ENCODE data around the gene NR1I3. TPM values are rescaled to one million over a fixed set of nuclear protein-coding genes. Genes with fewer than 3 reads are reported as not detected.
A peak's percentile ranks its signal among the peaks of the same experiment; 100 is the strongest.

Gene NR1I3
- polyA plus RNA-seq, 3 donors, result 2.8 to 4.6 (median 3.2) TPM

DNA sequence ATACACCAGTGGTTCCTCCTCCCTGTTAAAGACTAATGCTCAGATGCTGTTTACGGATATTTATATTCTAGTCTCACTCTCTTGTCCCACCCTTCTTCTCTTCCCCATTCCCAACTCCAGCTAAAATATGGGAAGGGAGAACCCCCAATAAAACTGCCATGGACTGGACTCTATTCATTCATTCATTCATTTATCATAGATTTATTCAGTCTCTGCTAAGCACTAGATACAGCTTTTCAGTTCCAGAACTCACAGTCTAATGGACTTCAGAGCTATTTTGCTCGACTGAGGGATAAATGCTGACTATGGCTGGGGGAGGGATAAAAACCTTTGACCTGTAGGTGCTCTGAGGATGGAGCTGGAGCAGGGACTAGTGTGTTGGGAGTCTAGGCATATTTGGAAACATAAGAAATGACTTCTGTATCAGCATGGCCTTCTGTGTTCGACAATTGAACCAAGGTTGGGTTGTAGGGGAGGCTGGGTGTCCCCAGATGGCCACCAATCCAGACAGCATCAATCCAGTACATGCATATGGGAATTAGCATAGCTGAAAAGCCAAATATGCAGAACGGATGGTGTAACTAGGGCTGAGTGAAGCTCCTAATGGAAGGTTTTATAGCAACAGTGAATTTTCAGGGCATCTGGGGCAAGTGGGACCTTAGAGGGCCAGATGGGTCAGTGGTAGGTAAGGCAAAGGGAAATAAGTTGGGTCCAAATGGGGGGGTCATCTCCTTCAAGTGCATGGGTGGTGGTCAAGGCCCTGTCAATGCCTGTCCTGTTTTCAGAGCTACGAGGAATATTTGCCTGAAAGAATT is 18.7 kb downstream of the NR1I3 start:
- DNase-seq, result no peak

DNA sequence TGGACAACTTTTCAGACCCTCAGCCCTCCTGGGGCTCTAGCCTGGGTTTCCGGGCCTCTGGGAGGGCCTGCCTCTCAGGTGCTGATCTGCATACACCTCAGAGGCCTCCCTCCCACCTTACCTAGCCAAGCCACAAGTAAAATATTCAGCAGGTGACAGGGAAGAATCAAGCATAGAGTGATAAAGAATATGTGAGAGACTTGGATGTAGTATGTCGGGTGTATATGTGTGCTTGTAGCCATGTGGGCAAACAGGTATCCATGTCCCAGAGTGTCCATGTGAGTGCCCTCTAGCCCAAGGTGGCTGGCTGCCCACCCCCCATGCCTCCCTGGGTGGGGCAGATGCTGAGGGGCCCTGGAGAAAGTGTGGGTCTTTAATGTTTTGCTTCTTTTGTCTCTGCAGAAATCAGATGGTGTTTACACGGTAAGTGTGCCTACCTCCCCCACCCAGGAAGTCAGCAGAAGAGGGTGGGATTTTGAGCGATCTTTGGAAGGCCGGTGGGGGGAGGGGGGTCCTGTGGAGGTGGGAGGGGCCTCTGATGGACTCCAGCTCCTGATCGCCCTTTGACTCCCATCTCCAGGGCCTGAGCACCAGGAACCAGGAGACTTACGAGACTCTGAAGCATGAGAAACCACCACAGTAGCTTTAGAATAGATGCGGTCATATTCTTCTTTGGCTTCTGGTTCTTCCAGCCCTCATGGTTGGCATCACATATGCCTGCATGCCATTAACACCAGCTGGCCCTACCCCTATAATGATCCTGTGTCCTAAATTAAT is 19.5 kb downstream of the NR1I3 start:
- DNase-seq, result no peak

DNA sequence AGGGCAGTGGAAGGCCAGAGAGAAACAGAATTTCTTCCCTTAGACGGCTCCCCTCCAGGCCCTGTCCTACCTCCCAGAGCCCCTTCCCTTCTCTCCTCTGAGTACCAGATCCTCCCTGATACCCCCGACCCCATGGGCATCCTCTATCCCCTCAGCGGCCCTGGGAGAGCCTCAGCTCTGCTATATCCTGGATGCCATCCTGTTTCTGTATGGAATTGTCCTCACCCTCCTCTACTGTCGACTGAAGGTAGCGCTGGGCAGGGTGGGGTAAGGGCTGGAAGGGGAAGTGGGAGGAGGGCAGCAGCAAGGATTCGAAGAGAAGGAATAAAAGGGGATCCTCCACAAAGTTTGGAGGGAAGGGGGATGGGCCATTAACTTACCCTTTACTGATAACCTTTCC is 20.2 kb downstream of the NR1I3 start:
- no peak for DNase-seq

DNA sequence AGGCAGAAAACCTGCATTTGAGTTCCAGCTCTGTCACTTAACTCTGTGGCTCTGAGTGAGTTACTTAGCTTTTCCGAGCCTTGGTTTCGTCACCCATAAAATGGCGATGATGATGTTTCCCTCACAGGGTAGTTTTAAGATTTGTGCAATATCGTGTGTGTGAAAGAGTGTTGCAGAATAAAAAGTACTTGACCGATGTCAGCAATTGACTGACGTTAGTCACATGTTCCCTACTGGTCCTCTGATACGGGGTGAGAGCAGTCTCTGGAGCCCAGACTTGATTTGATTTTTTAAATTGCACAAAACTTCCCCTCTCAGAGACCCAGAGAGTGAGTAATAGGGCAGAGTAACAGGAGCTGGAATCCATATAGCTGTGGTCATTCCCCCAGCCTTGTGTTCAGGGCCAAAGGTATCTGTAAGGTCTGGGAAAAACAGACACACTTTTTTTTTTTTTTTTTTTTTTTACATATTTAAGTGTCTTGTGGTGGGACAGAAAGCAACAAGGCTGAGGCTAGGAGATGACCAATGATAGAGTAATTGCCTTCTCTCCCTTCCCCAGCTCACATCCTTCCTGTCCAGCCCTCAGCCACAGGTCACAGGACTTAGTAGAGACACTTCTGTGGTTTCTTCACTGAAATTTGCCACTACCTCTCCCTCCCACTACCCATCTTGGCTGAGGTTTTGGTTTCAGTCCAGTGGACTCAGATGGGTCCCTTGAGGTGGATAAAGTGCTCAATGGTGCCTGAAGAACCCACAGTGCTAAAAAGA is 20.9 kb downstream of the NR1I3 start:
- DNase-seq, result no peak

DNA sequence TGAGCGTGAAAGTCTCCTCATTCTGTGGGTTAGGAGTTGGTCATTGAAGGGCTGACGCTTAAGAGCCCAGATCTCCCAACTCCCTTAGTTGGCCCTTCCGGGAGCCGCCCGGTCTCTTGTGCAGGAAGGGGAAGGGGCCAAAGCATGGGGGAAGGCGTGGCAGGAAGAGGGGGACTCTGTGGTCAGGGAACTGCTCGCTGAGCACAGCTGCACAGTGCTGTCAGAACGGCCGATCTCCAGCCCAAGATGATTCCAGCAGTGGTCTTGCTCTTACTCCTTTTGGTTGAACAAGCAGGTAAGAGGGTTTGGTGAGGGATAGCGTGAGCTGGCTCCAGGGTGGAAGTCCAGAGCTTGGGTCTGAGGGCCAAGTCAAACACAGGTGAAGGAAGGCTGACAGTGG is 22.9 kb downstream of the NR1I3 start, which contains the start of gene FCER1G:
FCER1G (plus strand) TSS at position 220 of the 400 bp plus-strand sequence; CDS start at position 247, 27 bp downstream.
- no peak for DNase-seq

DNA sequence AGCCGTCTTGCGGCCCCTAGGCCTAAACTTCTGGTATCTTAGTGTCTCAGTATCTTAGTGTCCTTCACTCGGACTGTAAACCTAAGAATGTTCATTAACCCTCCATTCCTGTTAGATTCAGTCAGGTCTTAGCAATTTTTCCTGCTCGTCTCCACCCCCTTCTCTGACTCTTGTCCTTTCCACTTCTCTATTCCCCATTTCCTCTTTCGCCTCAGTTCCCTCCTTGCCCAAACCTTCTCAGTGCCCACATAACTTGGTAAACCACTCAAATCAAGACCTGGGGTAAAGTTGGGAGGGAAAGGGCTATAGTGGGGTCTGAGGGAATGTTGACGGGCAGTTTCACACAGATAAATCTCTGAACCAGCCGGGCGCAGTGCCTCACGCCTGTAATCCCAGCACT is 23.6 kb downstream of the NR1I3 start:
- no peak for DNase-seq

DNA sequence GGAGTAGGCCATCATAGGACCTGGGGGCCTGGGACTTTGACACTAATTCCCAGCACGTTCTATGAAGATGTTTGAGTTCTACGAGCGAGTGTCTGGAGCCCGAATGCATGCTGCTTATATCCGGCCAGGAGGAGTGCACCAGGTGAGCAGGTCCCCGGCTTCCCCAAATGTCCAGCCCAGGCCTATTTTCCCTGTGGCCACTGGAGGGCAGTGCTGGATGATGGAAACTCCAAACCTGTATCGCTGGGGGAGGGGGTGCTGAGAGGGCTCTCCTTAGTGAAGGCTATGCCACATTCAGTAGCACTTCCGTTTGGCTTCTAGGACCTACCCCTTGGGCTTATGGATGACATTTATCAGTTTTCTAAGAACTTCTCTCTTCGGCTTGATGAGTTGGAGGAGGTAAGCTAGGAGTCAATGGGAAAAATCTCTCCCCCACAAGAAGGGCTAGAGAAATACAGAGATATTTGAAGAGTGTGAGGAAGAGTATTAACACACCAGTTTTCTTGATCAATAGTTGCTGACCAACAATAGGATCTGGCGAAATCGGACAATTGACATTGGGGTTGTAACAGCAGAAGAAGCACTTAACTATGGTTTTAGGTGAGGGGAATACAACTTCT is 28.1 kb downstream of the NR1I3 start:
- peak; percentile 69 for DNase-seq

DNA sequence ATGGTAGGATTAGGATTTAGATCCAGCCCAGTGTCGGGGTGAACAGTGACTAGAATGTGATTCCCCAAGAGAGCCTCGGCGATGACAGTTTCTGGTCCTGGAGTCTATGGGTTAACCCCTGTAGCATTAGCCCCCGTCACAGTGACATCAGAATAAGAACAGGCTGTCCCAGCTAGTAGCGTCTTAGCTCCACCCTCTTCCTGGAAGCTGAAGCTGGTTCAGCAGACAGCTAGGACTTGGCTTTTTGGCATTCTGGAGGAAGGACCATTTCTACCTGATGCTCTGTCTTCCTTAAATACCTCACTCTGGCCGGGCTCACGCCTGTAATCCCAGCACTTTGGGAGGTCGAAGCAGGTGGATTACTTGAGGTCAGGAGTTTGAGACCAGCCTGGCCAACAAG is 30.8 kb downstream of the NR1I3 start:
- DNase-seq, result no peak

DNA sequence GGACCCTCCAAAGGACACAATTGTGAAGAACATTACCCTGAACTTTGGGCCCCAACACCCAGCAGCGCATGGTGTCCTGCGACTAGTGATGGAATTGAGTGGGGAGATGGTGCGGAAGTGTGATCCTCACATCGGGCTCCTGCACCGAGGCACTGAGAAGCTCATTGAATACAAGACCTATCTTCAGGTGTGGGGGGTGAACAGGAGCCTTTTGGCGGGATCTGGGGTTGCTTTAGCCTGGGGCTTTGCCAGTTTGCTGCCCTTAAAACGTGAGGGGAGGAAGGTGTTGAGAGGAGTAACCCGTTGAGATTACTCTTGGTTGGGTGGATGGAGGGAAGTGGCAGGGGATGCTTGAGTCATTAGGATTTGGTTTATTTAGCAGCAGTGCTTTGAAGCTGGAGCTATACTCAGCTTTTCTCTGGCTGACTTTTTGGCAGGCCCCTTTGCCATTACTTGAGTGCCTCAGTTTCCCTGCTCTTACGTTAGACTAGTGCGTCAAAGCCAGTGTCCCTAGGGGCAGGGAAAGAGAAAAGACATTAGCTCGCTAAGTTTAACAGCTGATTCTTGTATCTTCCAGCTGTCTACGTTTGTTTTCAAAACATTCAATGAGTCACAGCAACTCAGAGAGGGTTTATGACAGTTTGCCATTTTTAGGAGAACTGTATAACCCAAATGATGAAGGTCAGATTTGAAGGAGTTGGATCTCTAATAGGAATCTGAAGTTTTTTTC is 31.4 kb downstream of the NR1I3 start:
- DNase-seq, result no peak

DNA sequence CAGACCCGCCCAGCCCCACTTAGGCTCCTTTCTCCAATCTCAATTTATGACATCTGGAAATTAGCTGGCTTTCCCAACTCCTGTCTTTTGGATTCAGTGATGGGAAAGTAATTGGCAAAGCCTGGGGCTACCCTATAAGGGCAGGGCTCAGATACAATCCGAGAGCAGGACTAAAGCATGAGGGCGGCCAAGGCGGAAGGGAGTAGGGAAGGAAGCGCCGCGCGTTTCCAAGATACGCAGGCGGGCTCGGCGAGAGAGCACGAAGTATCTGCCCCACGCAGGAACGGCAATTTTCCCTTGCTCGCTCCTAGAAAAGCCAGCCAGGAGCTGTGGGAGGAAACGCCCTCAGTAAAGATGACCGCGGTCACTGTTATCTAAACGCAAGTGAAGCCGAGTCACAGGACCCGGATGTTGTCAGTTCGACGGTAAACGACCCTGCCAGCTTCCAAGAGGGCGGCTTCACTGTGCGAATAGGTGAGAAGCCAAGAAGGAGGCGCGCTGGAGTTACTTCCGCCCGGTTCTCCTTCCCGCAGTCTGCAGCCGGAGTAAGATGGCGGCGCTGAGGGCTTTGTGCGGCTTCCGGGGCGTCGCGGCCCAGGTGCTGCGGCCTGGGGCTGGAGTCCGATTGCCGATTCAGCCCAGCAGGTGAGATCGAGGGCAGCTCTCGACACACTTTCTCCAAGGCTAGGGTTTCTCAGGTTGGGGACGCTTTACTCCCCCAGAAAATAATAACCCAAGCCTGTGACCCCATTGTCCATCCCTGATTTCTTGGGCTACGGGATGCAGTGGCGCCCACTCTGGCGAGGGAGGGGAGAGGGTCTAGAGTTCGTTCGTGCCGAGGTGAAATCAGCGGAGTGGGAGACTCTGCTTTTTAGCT is 35.9 kb downstream of the NR1I3 start, which contains the start of gene NDUFS2:
NDUFS2 (plus strand) TSS at position 532 of the 877 bp plus-strand sequence; CDS start at position 551, 19 bp downstream.
- DNase-seq, result peak; percentile 99

DNA sequence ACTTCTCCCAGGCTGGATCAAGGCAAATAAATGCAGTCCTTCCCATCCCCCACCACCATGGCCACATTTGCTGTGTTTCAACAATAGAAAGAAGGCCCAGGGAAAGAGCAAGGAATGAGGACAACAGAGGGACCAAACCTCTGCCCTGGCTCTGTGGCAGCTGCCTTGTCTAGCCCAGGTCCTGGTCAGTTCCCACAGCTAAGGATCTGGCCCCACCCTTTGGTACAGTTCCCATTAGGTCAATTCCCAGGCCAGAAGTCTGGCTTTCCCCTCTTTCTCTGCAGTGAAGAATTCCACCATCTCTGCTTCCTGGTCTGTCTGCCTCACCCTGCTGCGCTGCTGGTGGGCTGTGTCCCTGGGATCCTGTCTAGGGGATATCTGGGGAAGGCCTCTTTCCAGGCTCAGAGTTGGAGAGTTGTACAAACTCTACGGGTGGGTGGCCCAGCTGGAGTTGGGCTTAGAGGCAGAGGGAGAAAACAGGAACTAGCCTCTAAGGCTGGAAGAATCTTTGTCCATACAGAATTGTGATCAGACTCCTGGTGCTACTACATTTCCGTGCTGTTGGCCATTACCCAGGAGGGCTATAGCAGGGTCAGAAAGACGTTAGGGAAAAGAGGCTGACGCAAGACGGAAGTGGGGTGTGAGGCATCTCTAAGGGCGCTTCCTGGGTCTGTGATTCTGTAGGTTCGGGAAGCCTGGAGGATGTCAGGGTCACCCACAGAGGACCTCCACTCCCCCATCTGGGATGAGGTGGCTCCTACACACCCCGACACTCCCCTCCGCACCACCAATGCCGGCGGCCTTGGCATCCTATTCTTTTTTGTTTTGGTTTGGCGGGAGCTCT is 36.8 kb downstream of the NR1I3 start:
- no peak for DNase-seq

DNA sequence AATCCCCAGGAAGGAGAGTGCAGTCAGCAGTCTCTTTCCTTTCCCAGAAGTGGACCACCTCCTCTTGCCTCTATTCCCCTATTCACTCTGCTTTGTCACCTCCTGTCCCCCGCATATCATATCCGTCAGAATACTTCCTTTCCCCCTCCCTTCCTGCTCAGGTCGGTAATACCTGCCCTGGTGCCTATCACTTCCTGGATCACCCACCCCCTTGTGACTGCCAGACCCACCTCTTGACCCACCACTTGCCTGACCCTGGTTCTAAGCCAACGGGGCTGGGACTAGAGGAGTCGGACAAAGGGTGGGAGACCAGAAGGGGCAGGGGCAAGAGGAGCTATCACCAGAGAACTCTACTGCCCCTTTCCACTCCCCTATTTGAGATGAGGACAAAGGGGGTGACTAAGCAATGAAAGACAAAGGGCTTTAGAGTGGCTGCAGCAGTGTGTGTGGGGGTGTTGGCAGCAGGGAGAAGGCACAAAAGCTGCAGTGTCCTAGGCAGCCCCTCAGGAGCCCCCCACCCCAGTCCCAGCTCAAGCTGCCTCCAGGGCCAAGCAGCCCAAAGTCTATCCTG is 37.5 kb downstream of the NR1I3 start:
- DNase-seq, result no peak

DNA sequence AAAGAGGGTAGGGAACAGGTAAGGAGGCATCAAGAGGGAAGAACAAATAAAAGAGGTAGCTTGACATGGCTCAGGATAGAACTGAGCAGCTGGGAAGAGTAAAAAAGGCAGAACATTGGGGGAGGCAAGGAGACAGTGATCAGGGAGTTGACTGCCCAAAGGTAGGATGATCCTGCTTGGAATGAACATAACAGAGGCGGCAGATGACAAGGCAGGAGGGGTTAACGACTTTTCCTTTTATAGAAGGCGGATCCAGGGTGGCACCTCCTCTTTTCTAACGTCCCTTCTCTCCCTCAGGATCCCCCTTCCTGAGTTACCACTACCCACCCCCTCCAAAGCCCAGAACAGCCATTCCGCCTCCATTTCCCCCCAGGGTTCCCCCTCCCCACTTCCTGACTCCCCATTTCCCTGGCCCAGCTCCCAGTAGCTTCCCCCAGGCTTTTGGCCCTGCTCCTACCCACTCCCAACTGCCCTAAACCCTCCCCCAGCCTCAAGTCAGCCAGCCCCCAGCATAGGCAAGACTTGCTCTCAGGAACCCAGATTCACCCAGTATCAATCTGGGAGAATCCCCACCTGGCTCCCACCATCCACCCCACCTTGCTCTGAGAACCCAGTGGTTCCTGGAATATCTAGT is 38.4 kb downstream of the NR1I3 start:
- DNase-seq, result no peak

DNA sequence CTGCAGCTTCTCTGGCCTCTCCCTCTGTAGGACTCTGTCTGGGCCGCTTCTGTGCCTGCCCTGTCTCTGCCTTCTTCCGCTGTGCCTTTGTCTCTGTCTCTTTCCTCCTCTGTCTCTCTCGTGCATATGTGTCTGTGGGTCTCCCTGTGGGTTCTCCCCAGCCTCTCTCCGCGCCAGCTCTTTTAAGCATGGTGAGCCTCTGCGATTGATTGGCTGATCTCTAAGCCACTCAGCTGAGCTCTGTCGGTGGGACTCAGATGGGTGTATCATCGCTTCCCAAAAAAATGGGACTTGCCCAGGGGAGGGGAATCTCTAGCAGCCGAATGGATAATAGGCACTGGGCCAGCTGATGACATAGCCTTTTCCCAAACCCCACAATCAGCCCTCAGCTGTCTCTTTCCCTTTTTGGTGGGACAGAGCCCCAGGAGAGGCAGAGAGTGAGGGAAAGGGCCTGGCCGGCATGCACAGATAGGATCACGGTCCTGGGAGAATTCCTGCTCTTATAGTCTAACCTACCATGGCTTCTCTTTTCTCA is 39.0 kb downstream of the NR1I3 start, which contains the start of gene ADAMTS4:
ADAMTS4 (minus strand) TSS at position 158 of the 535 bp plus-strand sequence. CDS start 427 bp downstream, outside the sequence.
- DNase-seq, result no peak

DNA sequence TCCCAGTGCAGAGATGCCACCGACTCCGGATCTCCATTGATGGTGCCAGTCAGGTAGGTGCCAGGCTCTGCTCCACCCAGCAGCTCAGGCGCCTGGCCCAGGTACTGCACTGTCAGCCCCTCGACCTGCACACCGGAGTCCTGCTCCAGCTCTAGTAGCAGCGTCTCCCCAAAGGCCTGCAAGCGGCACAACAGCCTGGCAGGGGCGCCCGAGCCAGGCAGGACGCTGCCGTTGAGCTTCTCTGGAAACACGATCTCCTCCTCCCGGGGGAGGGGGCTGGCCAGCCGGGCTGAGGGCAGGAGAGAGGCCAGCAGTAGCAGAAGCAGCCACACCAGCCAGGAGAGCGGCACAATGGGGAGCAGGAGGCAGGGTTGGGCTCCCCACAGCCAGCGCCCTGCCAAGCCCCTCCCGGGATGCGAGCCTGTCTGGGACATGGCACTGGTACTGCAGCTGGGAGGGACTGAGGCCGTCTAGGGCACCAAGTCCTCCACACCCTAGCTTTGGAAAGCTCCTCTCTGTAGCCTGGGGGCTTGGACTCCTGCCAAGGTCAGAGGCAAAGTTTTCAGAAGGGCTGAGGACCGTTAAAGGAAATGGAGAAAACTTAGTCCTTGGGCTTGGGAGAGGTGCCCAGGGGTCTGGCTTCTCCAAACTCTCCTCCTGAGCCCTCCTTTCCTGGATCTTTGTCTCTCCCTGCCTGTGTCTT is 39.7 kb downstream of the NR1I3 start:
- peak; percentile 64 for DNase-seq

DNA sequence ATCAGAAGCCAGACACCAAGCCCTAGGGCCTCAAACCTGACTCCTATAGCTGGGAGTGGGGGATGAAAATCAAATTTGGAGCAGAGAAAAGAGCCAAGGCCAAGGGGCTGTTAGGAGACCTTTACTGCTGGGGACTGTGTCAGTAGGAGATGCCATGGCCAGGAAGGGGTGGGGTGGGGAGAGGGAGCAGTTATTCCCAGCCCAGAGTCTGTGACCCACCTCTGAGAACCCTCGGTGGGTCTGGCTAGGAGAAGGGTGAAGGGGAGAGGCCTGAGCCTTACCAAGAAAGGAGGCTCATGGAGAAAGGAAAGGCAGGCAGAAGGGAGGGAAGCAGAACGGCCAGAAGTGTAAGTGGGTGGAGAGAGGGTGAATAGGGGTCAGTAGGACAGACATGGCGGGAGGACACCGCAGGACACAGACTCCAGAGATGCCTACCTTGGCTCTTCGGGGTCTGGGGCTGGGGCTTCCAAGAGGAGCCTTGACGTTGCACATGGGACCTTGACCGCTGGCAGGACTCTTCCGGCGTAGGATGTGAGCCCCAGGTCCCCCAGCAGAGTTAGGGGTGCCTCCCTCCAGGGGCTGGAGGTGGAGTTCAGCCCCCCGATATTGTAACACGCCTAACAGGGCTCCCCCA is 40.3 kb downstream of the NR1I3 start:
- DNase-seq, result no peak
